ENCODE results near the gene EMP2.

GRCh38 chr16:10623059-10623458 lies 42.7 kb upstream of the EMP2 start:
- TF ChIP-seq CTCF (IDR thresholded peaks at IDR 0.05 in 8 of 11, conservative IDR thresholded peaks at IDR 0.05 in 3 of 11) (no peak), POLR2A (IDR thresholded peaks at IDR 0.05) (no peak)

Measured in spleen (tissue), 7 donors.